ENCODE data around the gene GPN3.
"Not testable (repeated sequence)": the region's sequence is repeated elsewhere in the genome, so short reads cannot be mapped to it uniquely, and the experiment has no call there.

GPN3 gene

DNA sequence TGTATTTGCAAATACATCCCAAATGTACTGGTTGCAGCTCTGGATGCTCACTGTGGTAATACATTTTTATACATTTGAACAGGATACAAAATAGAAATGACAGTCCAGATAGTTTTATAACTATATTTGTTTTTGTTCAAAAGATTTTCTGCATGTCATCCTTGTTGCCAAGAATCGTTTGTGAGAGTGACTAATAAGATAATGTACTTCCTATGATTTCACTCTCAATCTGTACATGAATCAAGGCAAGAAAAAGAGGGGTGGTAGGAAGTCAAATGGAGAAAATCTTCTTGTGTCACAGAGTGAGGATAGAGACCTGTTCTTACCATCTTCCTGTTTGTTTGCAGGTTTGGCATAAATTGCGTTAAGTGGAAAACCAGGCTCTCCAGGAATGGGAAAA, 31.8 kb downstream of the GPN3 start:
- DNase-seq (ENCODE audit: low read depth) = no peak
- TF ChIP-seq, protein P1, sequence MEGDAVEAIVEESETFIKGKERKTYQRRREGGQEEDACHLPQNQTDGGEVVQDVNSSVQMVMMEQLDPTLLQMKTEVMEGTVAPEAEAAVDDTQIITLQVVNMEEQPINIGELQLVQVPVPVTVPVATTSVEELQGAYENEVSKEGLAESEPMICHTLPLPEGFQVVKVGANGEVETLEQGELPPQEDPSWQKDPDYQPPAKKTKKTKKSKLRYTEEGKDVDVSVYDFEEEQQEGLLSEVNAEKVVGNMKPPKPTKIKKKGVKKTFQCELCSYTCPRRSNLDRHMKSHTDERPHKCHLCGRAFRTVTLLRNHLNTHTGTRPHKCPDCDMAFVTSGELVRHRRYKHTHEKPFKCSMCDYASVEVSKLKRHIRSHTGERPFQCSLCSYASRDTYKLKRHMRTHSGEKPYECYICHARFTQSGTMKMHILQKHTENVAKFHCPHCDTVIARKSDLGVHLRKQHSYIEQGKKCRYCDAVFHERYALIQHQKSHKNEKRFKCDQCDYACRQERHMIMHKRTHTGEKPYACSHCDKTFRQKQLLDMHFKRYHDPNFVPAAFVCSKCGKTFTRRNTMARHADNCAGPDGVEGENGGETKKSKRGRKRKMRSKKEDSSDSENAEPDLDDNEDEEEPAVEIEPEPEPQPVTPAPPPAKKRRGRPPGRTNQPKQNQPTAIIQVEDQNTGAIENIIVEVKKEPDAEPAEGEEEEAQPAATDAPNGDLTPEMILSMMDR (conservative IDR thresholded peaks at IDR 0.05; ENCODE audit: low read length) = no peak

DNA sequence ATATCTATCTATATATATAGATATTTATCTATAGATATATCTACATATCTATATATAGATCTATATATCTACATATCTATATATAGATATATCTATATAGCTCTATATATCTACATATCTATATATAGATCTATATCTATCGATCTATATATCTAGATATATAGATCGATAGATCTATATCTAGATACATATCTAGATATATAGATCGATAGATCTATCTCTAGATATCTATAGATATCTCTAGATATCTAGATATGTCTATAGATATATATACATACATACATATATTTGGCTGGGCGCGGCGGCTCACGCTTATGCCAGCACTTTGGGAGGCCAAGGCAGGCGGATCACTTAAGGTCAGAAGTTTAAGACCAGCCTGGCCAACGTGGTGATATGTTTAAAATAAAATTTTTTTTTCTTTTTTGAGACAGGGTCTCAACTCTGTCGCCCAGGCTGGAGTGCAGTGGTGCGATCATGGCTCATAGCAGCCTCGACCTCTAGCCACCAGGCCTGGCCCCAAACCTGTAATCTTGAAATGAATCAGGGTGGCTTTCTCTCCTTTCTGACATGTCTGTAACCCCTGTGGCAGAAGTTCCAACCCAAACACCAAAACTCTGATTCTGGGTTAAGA, 36.0 kb downstream of the GPN3 start:
- no peak for DNase-seq (ENCODE audit: low read depth)
- TF ChIP-seq, protein P1 (conservative IDR thresholded peaks at IDR 0.05; ENCODE audit: low read length) = no peak
- peak overlapping the region; percentile 55 for H3K4me3 ChIP-seq (ENCODE audit: low read length)

More for the DNA sequence above, 31.8 kb downstream of the GPN3 start:
- H3K4me3 ChIP-seq (ENCODE audit: low read length) = no peak overlapping the region

DNA sequence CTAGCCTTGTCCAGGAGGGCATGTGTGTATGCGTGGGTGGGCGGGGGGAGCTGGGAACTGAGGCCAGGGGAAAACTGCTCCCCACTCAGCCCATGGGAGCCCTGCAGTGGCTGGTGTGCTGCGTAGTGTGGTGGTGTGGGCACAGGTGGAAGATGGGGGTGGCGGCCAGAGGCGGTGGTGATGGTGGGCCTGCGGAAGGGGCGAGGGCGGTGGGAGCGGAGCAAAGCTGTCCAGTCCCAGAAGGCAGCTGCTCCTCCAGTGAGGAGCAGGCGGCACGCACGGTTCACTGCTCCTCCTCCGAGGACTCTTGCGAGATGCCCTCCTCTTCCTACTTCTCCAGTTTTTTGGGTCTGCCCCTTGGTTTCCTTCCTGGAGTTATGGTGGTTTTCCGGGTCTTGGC, 38.4 kb downstream of the GPN3 start:
- H3K4me3 ChIP-seq (ENCODE audit: low read length); DNase-seq (ENCODE audit: low read depth): not testable (repeated sequence)

- no peak overlapping the region for H3K4me3 ChIP-seq (ENCODE audit: low read length)
- TF ChIP-seq, protein P1 (conservative IDR thresholded peaks at IDR 0.05; ENCODE audit: low read length) = no peak
- peak; percentile 58 for DNase-seq (ENCODE audit: low read depth)
These were observed 41.7 kb downstream of the GPN3 start for GRCh38 chr12:110426406-110426805.

GRCh38 chr12:110424237-110424636, 43.8 kb downstream of the GPN3 start:
- no peak overlapping the region for H3K4me3 ChIP-seq (ENCODE audit: low read length)
- DNase-seq (ENCODE audit: low read depth) = peak; percentile 27
- TF ChIP-seq, protein P1 (conservative IDR thresholded peaks at IDR 0.05; ENCODE audit: low read length) = no peak

DNA sequence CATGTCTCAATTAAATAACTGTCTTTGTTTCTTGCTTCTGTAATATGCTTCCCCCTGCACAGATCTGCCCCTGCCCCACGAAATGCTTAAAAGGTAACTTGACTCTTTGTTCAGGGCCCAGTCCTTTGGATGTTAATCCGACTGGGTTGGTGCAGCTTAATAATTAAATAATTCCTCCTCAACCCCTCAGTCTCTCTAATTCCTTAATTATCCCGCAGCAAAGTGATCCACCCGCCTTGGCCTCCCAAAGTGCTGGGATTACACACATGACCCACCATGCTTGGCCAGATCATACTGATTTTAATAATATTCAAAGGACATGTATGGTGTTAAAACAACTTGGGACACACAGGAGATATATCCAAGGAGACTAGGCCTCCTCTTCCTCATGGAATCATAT, 46.4 kb downstream of the GPN3 start:
- no peak overlapping the region for H3K4me3 ChIP-seq (ENCODE audit: low read length)
- TF ChIP-seq, protein P1 (conservative IDR thresholded peaks at IDR 0.05; ENCODE audit: low read length) = no peak
- no peak for DNase-seq (ENCODE audit: low read depth)

- DNase-seq (ENCODE audit: low read depth) = no peak
- TF ChIP-seq, protein P1 (conservative IDR thresholded peaks at IDR 0.05; ENCODE audit: low read length) = no peak
- H3K4me3 ChIP-seq (ENCODE audit: low read length) = no peak overlapping the region
These were observed 46.8 kb downstream of the GPN3 start for GRCh38 chr12:110421159-110421661.

- DNase-seq (ENCODE audit: low read depth); H3K4me3 ChIP-seq (ENCODE audit: low read length): not testable (repeated sequence)
These were observed 47.4 kb downstream of the GPN3 start for GRCh38 chr12:110420644-110421043.

GRCh38 chr12:110417113-110417512, 50.9 kb downstream of the GPN3 start:
- H3K4me3 ChIP-seq (ENCODE audit: low read length); DNase-seq (ENCODE audit: low read depth): not testable (repeated sequence)

- peak; percentile 28 for DNase-seq (ENCODE audit: low read depth)
- not testable (repeated sequence) for H3K4me3 ChIP-seq (ENCODE audit: low read length)
These were observed 58.0 kb downstream of the GPN3 start for GRCh38 chr12:110410086-110410485.

GRCh38 chr12:110405126-110405662, 62.9 kb downstream of the GPN3 start:
- DNase-seq (ENCODE audit: low read depth); H3K4me3 ChIP-seq (ENCODE audit: low read length): not testable (repeated sequence)

All from AG10803 (cell line).